CD14-positive monocyte (primary cell): ENCODE measurements around the gene CELF5. TPM values are rescaled to one million over a fixed set of nuclear protein-coding genes. Genes with fewer than 3 reads are reported as not detected.

ENCODE experiments used
- DNase-seq, 3 donors: peaks; one replicate each; pipeline ENCODE4 v3.0.0-alpha.2; 2011 to 2022
- H2AFZ ChIP-seq: 2 replicates; pipeline ENCODE4 v1.6.0; 2012; ENCODE audit warnings: mild to moderate bottlenecking, low read depth, low read length, inconsistent platforms; ENCODE audit not compliant: insufficient read depth, poor library complexity, severe bottlenecking
- H3K27ac ChIP-seq, 2 donors: 1 replicate in 1 of 2; 2 replicates in 1 of 2; pipeline ENCODE4 v1.5.1; 2012 to 2013; ENCODE audit warnings: low read length in 2 of 2, control low read depth in 1 of 2, inconsistent platforms in 1 of 2, low read depth in 1 of 2, mild to moderate bottlenecking in 1 of 2
- H3K27me3 ChIP-seq, 2 donors: one replicate each; pipeline versions ENCODE4 v1.6.0 to v1.6.1; 2011 to 2013; ENCODE audit warnings: low read length in 2 of 2; ENCODE audit not compliant: control insufficient read depth in 2 of 2, insufficient read depth in 2 of 2
- H3K36me3 ChIP-seq, 2 donors: replicated peaks in 1 of 2; 1 replicate in 1 of 2; 2 replicates in 1 of 2; pipeline versions ENCODE4 v1.5.1 to v1.6.1; 2012 to 2013; ENCODE audit warnings: low read length in 2 of 2, control low read depth in 1 of 2, inconsistent platforms in 1 of 2, mild to moderate bottlenecking in 1 of 2; ENCODE audit not compliant: insufficient read depth in 2 of 2, control insufficient read depth in 1 of 2
- H3K4me1 ChIP-seq, 2 donors: 1 replicate in 1 of 2; 2 replicates in 1 of 2; pipeline versions ENCODE4 v1.5.1 to v1.6.1; 2012 to 2013; ENCODE audit warnings: low read length in 2 of 2, control low read depth in 1 of 2, inconsistent platforms in 1 of 2, mild to moderate bottlenecking in 1 of 2, moderate library complexity in 1 of 2; ENCODE audit not compliant: insufficient read depth in 2 of 2, control insufficient read depth in 1 of 2
- H3K4me2 ChIP-seq: replicated peaks from 2 replicates; pipeline ENCODE3; 2012; ENCODE audit warnings: low read length, moderate library complexity, mild to moderate bottlenecking; ENCODE audit not compliant: poor library complexity, severe bottlenecking; ENCODE audit errors: extremely low read depth
- H3K4me3 ChIP-seq, 3 experiments: fragments of 200-600 bp in 1 of 3; sonication (generic) in 1 of 3; replicated peaks in 1 of 3; 1 replicate in 2 of 3; 2 replicates in 1 of 3; pipeline ENCODE4 v1.5.1; 2011 to 2013; ENCODE audit warnings: low read length in 3 of 3, mild to moderate bottlenecking in 3 of 3, control low read depth in 2 of 3, low read depth in 2 of 3, inconsistent platforms in 1 of 3, moderate library complexity in 1 of 3
- H3K79me2 ChIP-seq: 2 replicates; pipeline ENCODE4 v1.6.0; 2012; ENCODE audit warnings: mild to moderate bottlenecking, control low read depth, inconsistent platforms, low read length, moderate library complexity; ENCODE audit not compliant: insufficient read depth
- H3K9ac ChIP-seq: 2 replicates; pipeline ENCODE4 v1.6.0; 2017; ENCODE audit warnings: low read length, mild to moderate bottlenecking; ENCODE audit not compliant: insufficient read depth, poor library complexity, severe bottlenecking
- H3K9me3 ChIP-seq, 2 donors: replicated peaks in 1 of 2; 1 replicate in 1 of 2; 2 replicates in 1 of 2; pipeline versions ENCODE4 v1.5.1 to v1.6.1; 2012 to 2013; ENCODE audit warnings: low read length in 2 of 2, control low read depth in 1 of 2; ENCODE audit not compliant: control insufficient read depth in 1 of 2, insufficient read depth in 1 of 2
- H4K20me1 ChIP-seq: 2 replicates; pipeline ENCODE4 v1.6.0; 2012; ENCODE audit warnings: mild to moderate bottlenecking, low read length, control low read depth, moderate library complexity; ENCODE audit not compliant: insufficient read depth
- H3K27ac Mint-ChIP-seq, 7 donors: one replicate each; pipeline ENCODE4 v1.8.0; 2020; ENCODE audit warnings: mild to moderate bottlenecking in 7 of 7, mixed read lengths in 7 of 7, moderate library complexity in 6 of 7, inconsistent platforms in 2 of 7
- H3K27me3 Mint-ChIP-seq, 3 donors: one replicate each; pipeline ENCODE4 v1.8.0; 2021 to 2022; ENCODE audit warnings: low read depth in 3 of 3, mild to moderate bottlenecking in 3 of 3, mixed read lengths in 3 of 3, moderate library complexity in 3 of 3, inconsistent platforms in 1 of 3
- H3K36me3 Mint-ChIP-seq, 2 donors: one replicate each; pipeline ENCODE4 v1.8.0; 2020; ENCODE audit warnings: mixed read lengths in 2 of 2, inconsistent platforms in 1 of 2, mild to moderate bottlenecking in 1 of 2
- H3K4me1 Mint-ChIP-seq: one replicate; pipeline ENCODE4 v1.8.0; 2020; ENCODE audit warnings: mild to moderate bottlenecking, mixed read lengths
- H3K4me3 Mint-ChIP-seq, 2 donors: one replicate each; pipeline ENCODE4 v1.8.0; 2020; ENCODE audit warnings: mild to moderate bottlenecking in 2 of 2, mixed read lengths in 2 of 2, moderate library complexity in 1 of 2
- H3K9me3 Mint-ChIP-seq, 7 donors: one replicate each; pipeline ENCODE4 v1.8.0; 2020 to 2022; ENCODE audit warnings: mixed read lengths in 7 of 7, mild to moderate bottlenecking in 6 of 7, moderate library complexity in 6 of 7, inconsistent platforms in 2 of 7
- CTCF ChIP-seq: fragments of 200-600 bp; IDR thresholded peaks from one replicate; pipeline ENCODE4 v1.8.0; 2022; ENCODE audit warnings: antibody characterized with exemption, mild to moderate bottlenecking
- WGBS: methylation state at CpG from one replicate; pipeline ENCODE4 v1.1.5; 2013; ENCODE audit warnings: missing lambda C conversion rate; ENCODE audit not compliant: insufficient coverage; 5-methylcytosine and 5-hydroxymethylcytosine counted together
- intact Hi-C, 2 donors: fragments of 100-400 bp; cut with micrococcal nuclease; formaldehyde crosslinking; loops; one replicate each; pipeline versions ENCODE4 v1.15.0 to v1.15.1; 2023
- polyA plus RNA-seq, 3 donors: library from polyadenylated mRNA; depleted of rRNA in 1 of 3; unstranded in 2 of 3; stranded (reverse) in 1 of 3; fragments of 300-500 nt in 2 of 3; fragments of >200 nt in 1 of 3; fragmentation: Illumina TruSeq in 2 of 3; gene quantifications; 1 replicate in 2 of 3; 2 replicates in 1 of 3; pipeline ENCODE4 v1.2.3, GENCODE V29; 2012 to 2021

CELF5 gene
- polyA plus RNA-seq, 3 donors: not detected

GRCh38 chr19:3253270-3253669, 28.8 kb downstream of the CELF5 start:
- Histone ChIP-seq H3K27ac (no peak overlapping the region), H3K27me3 (no peaks in the 10 kb centered on the region), H3K36me3 (no peaks in the 10 kb centered on the region), H3K4me2 (no peak overlapping the region), H3K79me2 (no peaks in the 10 kb centered on the region), H3K9ac (no peak overlapping the region), H3K4me1 (no peaks in the 10 kb centered on the region), H3K4me3 (no peak overlapping the region), H2AFZ (no peak overlapping the region), H4K20me1 (no peaks in the 10 kb centered on the region), H3K9me3 (peaks cover 5 to 13% of the 10 kb centered on the region in 2 donors)
- Mint-ChIP-seq H3K36me3 (no peaks in the 10 kb centered on the region), H3K27ac (no peak overlapping the region), H3K9me3 (peaks cover 3 to 14% (median 13%) of the 10 kb centered on the region in 7 donors), H3K4me1 (no peaks in the 10 kb centered on the region), H3K27me3 (peaks cover 8 to 18% (median 9%) of the 10 kb centered on the region in 3 donors), H3K4me3 (no peak overlapping the region)
- no peak for DNase-seq
- TF ChIP-seq CTCF: no peak
- intact Hi-C loops: no loop called here
- 60% methylated on average over 1 of the region's 3 CpGs for WGBS

- H3K4me3 Mint-ChIP-seq: no peak overlapping the region
- peaks cover 3 to 14% (median 12%) of the 10 kb centered on the region in 7 donors for H3K9me3 Mint-ChIP-seq
- no peaks in the 10 kb centered on the region for H3K36me3 Mint-ChIP-seq
Observed at GRCh38 chr19:3254520-3254919, 30.1 kb downstream of the CELF5 start.

More at GRCh38 chr19:3254520-3254919, 30.1 kb downstream of the CELF5 start:
- Histone ChIP-seq H3K27me3 (peaks cover 0 to 3% of the 10 kb centered on the region in 2 donors), H3K27ac (no peak overlapping the region), H4K20me1 (no peaks in the 10 kb centered on the region), H3K9me3 (peaks cover 5 to 12% of the 10 kb centered on the region in 2 donors), H3K36me3 (no peaks in the 10 kb centered on the region), H3K4me1 (no peaks in the 10 kb centered on the region), H3K4me3 (no peak overlapping the region), H3K9ac (no peak overlapping the region), H2AFZ (no peak overlapping the region), H3K4me2 (no peak overlapping the region), H3K79me2 (no peaks in the 10 kb centered on the region)
- Mint-ChIP-seq H3K4me1 (no peaks in the 10 kb centered on the region), H3K27ac (no peak overlapping the region), H3K27me3 (peaks cover 7 to 12% (median 7%) of the 10 kb centered on the region in 3 donors)
- no peak for TF ChIP-seq CTCF
- intact Hi-C loops: no loop called here
- DNase-seq: no peak
